ENCODE results near the gene HAUS8.

HAUS8 gene

DNA sequence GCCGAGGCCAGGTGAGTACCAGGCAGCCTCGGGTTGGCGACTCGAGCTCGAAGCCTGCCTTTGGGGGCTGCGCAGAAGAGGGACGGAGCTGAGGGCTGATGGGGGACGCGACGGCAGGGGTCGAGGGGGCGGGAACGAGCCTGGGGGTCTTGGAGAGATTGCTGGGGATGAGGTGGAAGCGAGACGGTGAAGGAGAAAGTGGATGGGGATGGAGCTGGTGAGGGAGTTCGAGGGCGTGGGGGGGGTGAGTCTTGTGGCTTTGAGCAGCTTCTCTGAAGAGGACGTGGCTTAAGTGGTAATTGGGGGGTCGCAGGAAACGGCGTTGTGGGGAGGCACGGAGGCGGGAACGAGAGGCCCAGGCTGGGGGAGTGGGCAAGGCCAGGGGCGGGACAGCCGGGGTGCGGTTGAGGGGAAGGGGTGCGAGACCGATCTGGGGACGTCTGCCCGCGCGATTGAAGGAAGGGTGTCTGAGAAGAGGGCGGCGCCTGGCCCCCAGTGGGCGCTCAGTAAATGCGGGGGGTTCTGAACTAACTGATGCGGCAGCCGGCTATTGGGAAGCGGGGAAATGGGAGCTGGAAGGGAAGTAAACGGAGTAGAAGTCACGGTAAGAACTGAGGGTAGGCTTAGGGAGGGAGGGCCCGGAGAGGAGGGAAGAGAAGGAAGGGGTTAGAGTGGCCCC lies 751 bp upstream of the HAUS8 start:
- peak; percentile 39 for DNase-seq

DNA sequence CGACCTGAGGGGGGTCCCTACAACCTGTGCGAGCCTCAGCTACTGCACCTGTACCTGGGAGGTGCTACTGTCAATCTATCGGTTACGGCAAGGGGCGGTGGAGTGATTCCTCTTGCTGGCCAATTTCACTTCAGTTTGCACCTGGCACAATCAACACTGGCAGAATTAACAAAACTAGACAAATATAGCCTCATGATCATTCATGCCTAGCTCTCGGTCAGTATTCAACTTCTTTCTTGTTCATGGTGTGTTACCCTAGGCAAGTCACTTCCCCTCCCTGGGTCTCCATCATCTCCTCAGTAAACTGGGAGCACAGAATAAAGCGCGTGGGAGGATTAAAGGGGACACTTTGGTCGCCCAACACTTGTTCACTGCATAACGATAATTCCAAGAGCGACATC lies 618 bp downstream of the HAUS8 start:
- DNase-seq, result no peak

DNA sequence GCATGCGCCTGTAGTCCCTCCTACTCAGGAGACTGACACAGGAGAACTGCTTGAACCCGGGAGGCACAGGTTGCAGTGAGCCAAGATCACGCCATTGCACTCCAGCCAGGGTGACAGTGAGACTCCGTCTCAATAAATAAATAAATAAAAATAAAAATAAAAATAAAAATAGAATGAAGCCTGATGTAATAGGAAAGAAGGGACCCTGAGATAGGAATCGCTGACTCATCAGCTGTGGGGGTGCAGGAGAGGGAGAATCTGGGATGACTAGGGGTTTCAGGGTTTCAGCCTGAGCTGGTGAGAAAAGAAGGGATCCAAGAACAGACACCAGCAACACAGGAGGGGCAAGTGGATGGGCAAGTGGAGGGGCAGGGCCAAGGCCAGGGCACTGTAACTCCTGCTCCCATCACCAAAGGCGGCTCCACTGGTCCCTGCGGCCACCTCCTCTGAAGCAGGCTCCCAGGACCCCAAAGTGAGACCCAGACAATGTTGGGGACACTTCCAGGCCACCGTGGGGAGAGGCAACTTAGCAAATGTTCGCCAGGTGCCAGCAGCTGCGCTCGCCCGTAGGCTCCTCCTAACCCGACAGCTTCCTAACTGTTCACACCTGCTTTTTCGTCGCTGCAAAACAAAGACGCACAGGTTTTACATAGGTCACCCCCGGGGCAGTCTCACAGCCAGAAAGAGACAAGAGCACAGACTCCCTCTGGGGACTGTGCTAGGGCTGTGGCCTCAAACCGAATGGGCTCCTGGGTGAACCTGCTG lies 1.2 kb downstream of the HAUS8 start:
- no peak for DNase-seq

DNA sequence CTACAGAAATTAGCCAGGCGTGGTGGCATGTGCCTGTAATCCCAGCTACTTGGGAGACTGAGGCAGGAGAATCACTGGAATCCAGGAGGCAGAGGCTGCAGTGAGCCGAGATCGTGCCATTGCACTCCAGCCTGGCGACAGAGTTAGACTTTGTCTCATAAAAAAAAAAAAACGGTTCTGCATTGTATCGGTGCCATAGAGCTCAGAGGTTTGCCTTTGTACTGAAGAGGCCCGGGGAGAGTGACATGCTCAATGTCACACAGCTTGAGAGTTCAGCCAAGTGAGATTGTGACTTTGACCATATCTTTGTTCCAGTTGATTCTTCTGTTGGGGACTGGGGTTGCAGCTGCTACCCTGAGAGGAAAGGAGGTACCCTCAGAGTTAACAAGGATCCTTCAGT lies 4.3 kb downstream of the HAUS8 start:
- DNase-seq, result no peak

DNA sequence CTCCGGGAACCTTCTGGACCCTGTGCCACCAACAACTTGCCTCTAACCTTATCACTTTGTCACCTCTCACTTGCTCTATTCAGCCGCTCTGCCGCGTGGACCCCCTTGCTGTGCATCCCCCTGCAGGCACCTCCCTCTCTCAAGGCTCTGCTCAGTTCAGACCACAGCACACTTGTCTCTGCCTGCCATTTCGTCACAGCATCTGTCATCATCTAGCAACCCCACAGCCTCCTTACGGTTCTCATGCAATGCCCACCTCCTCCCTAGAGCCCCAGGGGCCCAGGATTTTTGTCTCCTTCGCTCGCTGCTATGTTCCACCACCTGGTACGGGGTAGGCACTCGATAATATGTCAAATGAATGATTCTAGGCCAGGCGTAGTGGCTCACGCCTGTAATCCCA lies 4.8 kb downstream of the HAUS8 start:
- no peak for DNase-seq

DNA sequence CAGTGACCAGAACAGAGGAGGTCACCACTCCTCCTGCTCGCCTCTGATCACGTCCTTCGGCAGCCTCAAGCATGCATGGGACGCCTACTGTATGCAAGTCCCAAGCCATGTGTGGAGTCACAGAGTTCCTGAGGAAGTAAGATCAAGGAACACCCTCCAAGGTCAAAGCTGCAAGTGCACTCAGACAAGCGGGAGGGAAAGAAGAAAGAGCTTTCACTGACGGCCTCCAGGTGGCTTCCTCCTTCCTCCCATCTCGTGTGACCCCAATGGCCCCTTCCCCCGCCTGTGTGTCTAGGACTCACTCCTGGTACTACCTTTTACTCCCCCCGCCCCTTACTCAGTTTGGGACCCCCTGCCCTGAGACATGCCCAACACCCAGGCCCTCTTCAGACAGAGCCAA lies 6.1 kb downstream of the HAUS8 start:
- no peak for DNase-seq

DNA sequence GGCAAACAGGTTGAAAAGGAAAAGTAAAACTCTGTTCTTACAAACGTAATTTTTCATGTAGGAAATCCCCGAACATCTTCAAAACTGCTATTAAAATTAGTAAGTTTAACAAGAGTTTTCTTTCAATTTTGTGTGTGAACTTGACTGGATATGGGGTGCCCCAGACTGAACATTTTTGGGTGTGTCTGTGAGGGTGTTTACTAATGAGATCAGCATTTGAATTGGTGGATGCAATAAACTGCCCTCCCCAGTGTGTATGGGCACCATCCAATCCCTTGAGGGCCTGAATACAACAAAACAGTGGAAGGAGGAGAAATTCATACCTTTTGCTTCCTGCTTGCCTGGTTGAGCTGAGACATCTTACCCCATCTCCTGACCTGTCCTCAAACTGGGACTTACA lies 11.8 kb downstream of the HAUS8 start:
- no peak for DNase-seq

DNA sequence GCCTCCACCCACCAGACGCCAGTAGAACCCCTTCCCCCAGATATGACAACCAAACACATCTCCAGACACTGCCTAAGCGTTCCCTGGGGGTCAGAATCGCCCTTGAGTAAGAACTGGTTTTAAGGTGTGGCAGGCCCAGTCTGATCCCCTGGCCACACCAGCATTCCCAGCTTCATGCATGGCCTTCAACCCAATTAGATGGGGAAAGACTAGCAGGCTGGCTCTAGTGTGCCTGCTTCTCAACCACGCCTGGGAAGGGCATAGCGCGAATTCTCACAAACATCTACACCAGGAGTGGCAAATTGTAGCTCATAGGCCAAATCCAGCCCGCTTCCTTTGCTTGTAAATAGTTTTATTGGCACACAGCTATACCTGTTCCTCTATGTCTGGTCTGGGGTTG lies 13.6 kb downstream of the HAUS8 start:
- DNase-seq, result no peak

DNA sequence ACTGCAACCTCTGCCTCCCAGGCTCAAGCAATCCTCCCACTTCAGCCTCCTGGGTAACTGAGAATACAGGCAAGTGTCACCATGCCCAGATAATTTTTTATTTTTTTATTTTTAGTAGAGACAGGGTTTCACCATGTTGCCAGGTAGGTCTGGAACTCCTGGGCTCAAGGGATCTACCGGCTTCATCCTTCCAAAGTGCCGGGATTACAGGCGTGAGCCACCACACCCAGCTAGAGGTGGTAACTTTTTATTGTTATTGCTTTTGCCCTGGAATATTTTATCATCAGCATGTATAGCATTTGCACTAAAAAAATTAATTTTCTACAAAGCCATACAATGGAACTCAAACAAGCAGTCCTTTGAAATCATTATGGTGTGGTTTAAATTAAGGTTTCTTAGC lies 14.0 kb downstream of the HAUS8 start:
- DNase-seq, result no peak

DNA sequence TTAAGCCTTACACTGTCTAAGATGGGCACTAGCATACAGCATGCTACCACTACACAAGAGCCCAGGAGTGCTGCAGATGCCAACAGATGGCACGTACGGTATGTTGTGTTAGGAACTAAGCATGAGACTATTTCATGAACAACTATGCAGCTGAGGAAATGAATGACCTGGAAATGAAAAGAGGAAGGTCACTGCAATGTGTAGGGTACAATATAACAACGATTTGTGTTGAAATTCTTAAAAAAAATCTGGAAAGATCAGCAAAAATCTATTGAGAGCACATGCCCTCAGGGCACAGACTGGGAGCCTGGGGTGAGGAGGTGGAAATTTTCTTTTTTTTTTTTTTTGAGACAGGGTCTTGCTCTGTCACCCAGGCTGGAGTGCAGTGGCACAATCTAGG lies 14.4 kb downstream of the HAUS8 start:
- DNase-seq, result no peak

DNA sequence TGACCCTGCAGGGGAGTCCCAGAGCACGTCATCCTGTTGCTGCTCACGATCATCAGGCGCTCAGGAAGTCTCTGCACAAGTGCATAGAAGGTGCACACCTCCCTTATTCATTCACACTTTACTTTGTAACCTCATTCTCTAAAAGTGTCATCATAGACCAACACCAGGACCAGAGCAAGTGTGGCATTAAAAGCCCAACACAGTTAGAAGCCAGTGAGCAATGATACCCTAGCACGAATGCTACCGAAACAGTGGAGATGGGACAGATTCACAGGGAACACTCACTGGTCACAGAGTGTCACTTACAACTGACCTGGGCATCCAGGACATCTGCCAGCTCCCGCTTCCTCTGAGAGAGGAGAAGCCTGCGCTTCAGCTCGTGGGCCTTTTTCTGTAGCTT lies 17.0 kb downstream of the HAUS8 start:
- DNase-seq, result no peak

DNA sequence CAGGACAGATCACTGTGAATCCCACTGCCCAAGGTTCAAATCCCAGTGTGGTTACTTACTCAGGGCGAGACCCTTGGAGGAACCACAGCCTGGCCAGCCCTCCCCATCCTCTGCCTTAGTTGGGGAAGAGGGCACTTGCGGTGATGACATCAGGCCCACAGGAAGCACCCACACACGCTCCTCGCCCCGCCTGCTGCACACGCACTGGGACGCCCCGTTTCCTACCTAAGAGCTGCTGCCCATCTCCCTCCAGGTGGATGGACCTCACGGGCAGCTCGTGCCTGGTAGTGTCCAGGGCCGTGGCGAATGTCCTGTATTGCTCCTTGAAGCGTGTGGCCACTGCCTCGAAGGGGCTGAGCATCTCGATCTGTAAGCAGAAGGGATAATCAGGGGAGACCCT lies 19.6 kb downstream of the HAUS8 start:
- DNase-seq, result no peak

DNA sequence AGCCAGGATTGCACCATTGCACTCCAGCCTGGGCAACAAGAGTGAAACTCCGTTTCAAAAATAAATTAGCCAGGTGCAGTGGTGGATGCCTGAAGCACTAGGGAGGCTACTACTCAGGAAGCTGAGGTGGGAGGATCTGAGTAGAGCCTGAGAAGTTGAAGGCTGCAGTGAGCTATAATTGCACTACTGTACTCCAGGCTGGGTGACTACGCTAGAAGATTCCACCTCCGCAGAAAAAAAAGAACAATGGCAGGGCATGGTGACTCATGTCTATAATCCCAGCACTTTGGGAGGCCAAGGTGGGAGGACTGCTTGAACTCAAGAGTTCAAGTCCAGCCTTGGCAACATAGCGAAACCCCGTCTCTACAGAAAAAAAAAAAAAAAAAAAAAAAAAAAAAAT lies 20.5 kb downstream of the HAUS8 start:
- DNase-seq, result no peak

DNA sequence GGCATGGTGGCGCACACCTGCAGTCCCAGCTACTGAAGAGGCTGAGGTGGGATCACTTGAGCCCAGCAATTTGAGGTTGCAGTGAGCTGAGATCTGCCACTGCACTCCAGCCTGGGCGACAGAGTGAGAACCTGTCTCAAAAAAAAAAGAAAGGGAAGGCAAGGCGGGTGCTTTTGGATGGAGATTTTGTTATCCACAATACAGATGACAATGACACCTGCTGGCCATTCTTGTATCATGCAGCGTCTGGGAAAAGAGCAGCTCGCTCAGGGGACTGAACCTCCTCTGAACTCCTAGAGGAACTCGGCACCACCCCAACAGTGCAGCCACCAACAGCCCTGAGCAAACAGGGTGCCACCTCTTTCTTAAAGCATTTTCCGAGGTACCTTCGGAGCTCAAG lies 22.8 kb downstream of the HAUS8 start:
- no peak for DNase-seq

DNA sequence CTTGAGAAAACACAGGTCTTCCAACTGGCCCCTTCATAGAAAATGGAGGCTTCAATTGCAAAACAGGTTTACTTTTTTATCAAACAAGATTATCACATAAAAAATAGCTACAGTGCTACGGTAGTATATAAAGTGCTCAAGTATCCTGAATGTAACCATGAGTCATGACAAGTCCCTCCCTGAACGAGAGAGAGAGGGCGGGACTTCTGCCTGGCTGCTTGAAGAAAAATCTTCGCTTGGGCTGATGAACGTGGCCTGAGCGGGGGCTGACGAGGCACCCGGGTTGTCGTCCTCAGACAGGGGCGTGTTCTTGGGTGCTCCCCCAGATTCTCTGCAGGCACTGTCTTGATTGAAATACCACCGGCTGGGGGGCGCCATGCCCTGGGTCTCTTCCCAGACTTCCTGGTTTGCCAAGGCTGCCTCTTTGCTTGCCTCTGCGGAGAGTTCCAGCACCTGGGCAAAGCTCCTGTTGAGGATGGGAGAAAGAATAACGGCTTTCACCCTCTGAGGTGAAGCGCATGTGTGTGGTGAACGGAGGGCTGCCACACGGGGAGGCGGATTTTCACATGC lies 25.5 kb downstream of the HAUS8 start:
- no peak for DNase-seq

DNA sequence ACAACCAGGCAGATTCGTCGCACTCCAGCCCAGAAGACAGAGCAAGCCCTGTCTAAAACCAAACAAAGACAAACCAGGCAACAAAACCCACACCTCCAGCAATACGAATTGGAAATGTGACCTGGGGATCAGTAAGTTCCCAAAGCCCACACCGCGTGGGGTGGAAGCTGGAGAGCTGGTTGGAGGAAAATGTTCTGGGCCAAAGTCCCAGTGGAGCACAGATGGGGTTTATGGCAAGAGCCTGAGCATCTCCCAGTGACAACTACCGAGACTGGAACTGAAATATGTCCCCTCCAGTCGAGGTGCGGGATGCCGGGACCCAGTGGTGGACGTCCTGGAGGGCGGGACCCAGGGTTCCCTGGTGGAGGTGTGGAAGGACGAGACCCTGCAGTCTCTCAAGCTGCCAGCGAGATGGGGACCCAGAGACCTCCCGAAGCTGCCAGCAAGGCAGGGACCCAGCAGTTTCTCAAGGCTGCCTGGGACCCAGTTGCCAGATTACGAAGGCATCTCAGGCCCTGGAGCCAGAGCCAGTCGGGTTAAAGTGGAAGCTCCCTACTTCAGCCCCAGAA lies 26.3 kb downstream of the HAUS8 start:
- DNase-seq, result no peak

DNA sequence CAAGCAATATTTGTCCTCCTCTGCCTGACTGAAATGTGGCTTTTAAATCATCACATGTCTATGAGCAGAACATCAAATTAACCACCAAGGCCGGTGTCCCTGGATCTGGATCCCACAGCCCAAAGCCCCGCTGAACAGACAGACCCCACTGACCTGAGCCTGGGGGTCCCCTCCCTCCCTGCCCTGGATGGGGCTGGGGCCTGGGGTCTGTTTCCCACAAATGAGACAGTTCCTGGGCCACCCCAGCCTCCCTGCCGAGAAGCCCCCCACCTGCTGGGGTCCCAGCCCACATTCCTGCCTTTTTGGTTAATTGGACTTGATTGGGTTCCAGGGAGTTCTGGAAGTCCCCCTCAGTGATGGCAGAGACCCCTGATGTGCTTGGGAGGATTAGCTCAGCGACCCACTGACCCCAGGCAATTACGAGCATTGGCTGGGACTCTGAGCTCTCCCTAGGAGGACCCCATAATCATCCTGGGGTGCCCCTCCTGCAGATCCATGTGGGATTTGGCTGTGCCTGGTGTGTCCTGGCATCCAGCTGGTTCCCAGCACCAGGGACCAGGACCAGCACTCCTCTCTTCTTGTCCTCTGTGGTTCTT lies 29.2 kb downstream of the HAUS8 start:
- no peak for DNase-seq

DNA sequence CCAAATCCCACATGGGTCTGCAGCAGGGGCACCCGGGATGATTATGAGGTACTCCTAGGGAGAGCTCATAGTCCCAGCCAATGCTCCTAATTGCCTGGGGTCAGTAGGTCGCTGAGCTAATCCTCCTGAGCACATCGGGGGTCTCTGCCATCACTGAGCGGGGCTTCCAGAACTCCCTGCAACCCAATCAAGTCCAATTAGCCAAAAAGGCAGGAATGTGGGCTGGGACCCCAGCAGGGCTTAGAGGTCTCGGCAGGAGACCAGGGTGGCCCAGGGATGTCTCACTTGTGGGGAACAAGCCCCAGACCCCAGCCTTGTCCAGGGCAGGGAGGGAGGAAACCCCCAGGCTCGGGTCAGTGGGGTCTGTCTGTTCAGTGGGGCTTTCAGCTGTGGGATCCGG lies 31.5 kb downstream of the HAUS8 start:
- DNase-seq, result no peak

DNA sequence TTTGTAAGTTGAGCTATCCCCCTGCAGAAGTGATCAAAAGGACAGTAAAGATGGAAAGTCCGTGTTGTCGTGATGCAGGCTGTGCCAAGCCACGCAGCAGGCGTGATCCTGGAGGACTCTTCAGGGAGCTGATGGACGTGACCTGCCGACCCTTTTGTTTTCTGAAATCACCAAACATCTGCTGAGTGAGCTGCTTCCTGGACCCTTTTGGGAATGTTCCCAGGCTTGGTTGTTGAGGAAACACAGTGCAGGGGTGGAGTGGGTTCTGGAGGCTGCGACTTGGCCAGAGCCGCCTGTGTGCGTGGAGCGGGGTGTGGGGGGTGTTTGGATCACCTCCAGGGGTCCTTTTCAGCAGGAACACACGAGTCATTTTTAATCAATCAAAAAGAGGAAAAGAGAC lies 33.3 kb downstream of the HAUS8 start:
- DNase-seq, result no peak

DNA sequence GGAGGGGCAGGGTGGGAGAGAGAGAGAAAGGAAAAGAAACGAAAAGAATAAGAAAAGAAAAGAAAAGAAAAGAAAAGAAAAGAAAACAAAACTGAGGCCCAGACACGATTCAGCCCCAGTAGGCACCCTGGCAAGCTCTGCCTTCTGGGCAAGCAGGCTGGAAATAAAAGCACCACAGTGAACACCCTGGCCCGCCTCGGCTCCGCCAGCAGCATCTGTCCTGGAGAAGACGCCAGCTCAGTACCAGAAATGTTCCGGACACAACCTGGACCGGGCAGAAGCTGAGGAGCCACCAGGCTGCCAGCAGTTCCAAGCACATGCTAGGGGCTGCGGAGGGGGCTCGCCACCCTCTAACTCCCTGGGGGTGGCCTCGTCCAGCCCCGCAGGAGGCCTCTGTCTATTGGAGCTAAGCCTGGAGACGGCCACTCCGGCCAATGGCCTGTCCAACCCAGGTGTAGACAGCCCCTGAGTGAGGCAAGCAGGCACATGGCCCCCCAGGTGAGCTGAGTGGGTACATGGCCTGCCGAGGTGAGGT lies 37.2 kb downstream of the HAUS8 start:
- DNase-seq, result no peak

DNA sequence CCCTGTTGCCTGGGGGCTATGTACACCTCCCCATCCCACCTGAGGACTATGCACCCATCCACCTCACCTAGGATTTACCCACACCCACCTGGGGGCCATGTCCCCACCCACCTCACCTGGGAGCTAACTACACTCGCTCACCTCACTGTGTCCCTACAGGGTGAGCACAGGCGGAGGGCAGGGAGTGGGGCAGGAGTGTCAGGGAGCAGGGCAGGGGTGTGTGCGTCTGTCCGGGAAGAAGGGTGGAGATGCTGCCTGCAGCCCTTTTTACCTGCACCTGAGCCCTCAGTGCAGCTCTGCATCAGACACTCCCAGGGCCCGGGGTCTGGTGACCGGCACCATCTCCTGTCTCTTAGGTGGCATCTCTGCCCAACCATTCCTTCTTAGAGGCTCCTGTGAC lies 38.1 kb downstream of the HAUS8 start:
- no peak for DNase-seq

DNA sequence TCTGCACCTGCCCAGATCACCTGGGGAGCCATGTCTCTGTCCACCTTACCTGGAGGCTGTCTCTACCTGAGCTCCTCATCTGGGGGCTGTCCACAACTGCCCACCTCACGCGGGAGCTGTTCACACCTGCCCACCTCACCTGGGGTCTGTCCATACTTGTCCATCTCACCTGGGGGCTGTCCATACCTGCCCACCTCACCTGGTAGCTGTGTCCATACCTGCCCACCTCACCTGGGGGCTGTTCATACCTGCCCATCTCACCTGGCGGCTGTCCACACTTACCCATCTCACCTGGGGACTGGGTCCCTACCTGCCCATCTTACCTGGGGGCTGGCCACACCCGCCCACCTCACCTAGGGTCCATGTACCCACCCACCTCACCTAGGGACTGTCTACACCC lies 38.6 kb downstream of the HAUS8 start:
- DNase-seq, result no peak

DNA sequence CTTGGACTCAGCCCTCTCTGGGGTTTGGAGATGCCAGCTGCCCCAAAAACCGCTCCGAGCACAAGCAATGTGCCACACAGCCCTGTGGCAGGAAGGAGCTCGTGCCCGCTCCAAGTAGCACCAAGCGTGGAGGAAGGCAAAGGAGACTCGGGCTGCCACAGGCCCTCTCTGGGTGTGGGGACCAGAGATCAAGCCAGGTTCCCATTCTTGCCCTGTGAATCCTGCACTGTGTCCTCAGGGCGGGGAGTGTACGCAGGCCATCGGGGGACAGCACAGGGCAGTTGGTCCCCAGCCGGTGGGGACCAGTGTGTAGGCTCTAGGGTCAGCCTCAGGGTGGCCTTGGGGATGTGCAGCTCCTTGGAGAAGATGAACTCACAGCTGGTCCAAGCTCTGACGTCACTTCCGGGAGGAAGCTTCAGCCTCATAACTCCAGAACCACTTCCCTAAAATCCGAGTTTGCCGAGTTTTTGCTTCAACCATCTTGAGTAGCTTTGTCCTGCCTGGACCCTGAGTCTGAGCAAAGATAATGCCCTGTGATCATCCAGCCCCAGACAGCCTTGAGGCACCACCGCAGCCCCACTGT lies 39.3 kb downstream of the HAUS8 start:
- no peak for DNase-seq

All from effector CD8-positive, alpha-beta T cell (primary cell).